Measurements from ENCODE around the gene EFNA3. TPM values are rescaled to one million over a fixed set of nuclear protein-coding genes. Genes with fewer than 3 reads are reported as not detected.

Gene EFNA3
- total and polyA plus RNA-seq, 9 of the 15 experiments (the other 6 are each of a cell fraction or from before 2014, with no cell fraction given) = 0.59 to 7.9 (median 4.7) TPM

DNA sequence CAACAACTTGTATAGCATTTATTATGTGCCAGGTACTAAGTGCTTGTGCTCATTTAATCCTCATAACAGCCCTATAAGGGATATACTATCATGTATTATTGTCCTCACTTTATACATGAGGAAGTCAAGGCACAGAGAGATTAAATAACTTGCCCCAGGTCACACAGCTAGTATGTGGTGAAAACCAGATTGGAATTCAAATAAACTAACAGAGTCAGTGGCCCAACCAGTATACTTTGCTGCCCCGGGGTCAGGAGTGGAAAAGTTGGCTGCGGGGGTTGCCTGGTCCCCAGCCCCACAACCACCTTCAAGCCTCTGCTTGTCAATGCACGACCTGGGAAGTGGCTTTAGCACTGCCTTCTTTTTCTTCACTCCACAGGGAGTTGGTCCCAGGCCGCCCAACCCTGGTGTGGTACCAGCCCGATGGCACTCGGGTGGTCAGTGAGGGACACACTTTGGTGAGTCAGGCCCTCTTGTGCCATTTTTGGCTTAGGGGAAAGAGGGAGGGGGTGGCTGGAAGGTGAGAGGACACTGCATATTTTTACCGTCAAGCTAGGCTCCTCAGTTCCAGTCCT is 25.0 kb upstream of the EFNA3 start (continued):
- TF ChIP-seq, protein P1, sequence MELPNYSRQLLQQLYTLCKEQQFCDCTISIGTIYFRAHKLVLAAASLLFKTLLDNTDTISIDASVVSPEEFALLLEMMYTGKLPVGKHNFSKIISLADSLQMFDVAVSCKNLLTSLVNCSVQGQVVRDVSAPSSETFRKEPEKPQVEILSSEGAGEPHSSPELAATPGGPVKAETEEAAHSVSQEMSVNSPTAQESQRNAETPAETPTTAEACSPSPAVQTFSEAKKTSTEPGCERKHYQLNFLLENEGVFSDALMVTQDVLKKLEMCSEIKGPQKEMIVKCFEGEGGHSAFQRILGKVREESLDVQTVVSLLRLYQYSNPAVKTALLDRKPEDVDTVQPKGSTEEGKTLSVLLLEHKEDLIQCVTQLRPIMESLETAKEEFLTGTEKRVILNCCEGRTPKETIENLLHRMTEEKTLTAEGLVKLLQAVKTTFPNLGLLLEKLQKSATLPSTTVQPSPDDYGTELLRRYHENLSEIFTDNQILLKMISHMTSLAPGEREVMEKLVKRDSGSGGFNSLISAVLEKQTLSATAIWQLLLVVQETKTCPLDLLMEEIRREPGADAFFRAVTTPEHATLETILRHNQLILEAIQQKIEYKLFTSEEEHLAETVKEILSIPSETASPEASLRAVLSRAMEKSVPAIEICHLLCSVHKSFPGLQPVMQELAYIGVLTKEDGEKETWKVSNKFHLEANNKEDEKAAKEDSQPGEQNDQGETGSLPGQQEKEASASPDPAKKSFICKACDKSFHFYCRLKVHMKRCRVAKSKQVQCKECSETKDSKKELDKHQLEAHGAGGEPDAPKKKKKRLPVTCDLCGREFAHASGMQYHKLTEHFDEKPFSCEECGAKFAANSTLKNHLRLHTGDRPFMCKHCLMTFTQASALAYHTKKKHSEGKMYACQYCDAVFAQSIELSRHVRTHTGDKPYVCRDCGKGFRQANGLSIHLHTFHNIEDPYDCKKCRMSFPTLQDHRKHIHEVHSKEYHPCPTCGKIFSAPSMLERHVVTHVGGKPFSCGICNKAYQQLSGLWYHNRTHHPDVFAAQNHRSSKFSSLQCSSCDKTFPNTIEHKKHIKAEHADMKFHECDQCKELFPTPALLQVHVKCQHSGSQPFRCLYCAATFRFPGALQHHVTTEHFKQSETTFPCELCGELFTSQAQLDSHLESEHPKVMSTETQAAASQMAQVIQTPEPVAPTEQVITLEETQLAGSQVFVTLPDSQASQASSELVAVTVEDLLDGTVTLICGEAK (IDR thresholded peaks at IDR 0.05) = no peak
- TF ChIP-seq, protein P1 (CRISPR knock-in tag; IDR thresholded peaks at IDR 0.05) = no peak
- TF ChIP-seq SIRT6 (IDR thresholded peaks at IDR 0.05; ENCODE audit: low read depth, low read length) = no peak
- TF ChIP-seq TAL1 (IDR thresholded peaks at IDR 0.05) = no peak
- TF ChIP-seq REST (IDR thresholded peaks at IDR 0.05; ENCODE audit: borderline replicate concordance) = no peak
- no peak for TF ChIP-seq REST (CRISPR knock-in tag; IDR thresholded peaks at IDR 0.05; ENCODE audit: low read depth)
- no peak for TF ChIP-seq CREM (IDR thresholded peaks at IDR 0.05; ENCODE audit: low read depth)
